Lower lobe of right lung (tissue), 2 donors: ENCODE measurements around the gene RRAGC. TPM values are rescaled to one million over a fixed set of nuclear protein-coding genes. Genes with fewer than 3 reads are reported as not detected.
"Not testable (repeated sequence)": the region's sequence is repeated elsewhere in the genome, so short reads cannot be mapped to it uniquely, and the experiment has no call there.

Experiments used
- ATAC-seq, 2 donors: fragments of 200-7000 bp; cut with Tn5 transposase; one replicate each; pipeline ENCODE4 v1.9.1; 2020 to 2022; ENCODE audit warnings: mild to moderate bottlenecking in 2 of 2, moderate library complexity in 2 of 2
- DNase-seq: peaks from one replicate; pipeline ENCODE4 v3.0.0-alpha.2; 2020
- H3K27ac ChIP-seq: fragments of 200-600 bp; one replicate; pipeline ENCODE4 v1.8.0; 2022
- H3K27me3 ChIP-seq: fragments of 200-600 bp; one replicate; pipeline ENCODE4 v1.8.0; 2022; ENCODE audit warnings: low read depth
- H3K36me3 ChIP-seq: fragments of 200-600 bp; one replicate; pipeline ENCODE4 v1.8.0; 2022; ENCODE audit warnings: mild to moderate bottlenecking
- H3K4me1 ChIP-seq: fragments of 200-600 bp; one replicate; pipeline ENCODE4 v1.8.0; 2022
- H3K4me3 ChIP-seq: fragments of 200-600 bp; one replicate; pipeline ENCODE4 v1.8.0; 2022; ENCODE audit warnings: mild to moderate bottlenecking
- H3K9me3 ChIP-seq: fragments of 200-600 bp; one replicate; pipeline ENCODE4 v1.8.0; 2022
- CTCF ChIP-seq: fragments of 200-600 bp; IDR thresholded peaks from one replicate; pipeline ENCODE4 v1.8.0; 2022; ENCODE audit warnings: antibody characterized with exemption, mild to moderate bottlenecking
- intact Hi-C: fragments of 100-400 bp; cut with DNase I; formaldehyde crosslinking; loops from one replicate; pipeline ENCODE4 v1.11.0; 2022
- total RNA-seq: library from RNA; stranded (reverse); fragmentation: NEBNext Ultra II Directional; extraction: Animal tissue kit (Norgen Biotek cat#: 25700); gene quantifications from one replicate; pipeline ENCODE4 v1.2.1, GENCODE V29; 2021
- donor health status: DM: no; HTN: yes; CAD: no; lungs with severe emphysema.

Gene RRAGC
- total RNA-seq, 1 donor from 2014 or later, result 33.9 TPM

GRCh38 chr1:38815903-38816627, 43.5 kb downstream of the RRAGC start:
- intact Hi-C loops, result no loop called here
- ATAC-seq, result no peak
- Histone ChIP-seq H3K36me3 (no peaks in the 10 kb centered on the region), H3K4me3 (no peak overlapping the region), H3K4me1 (peaks cover 16% of the 10 kb centered on the region), H3K27me3 (peaks cover 73% of the 10 kb centered on the region), H3K27ac (no peak overlapping the region), H3K9me3 (no peaks in the 10 kb centered on the region)
- no peak for DNase-seq
- no peak for TF ChIP-seq CTCF

GRCh38 chr1:38814984-38815464, 44.5 kb downstream of the RRAGC start:
- Histone ChIP-seq H3K9me3 (no peaks in the 10 kb centered on the region), H3K27ac (no peak overlapping the region), H3K4me3 (no peak overlapping the region), H3K4me1 (peaks cover 16% of the 10 kb centered on the region), H3K36me3 (no peaks in the 10 kb centered on the region), H3K27me3 (peaks cover 70% of the 10 kb centered on the region)
- intact Hi-C loops, result no loop called here
- no peak for ATAC-seq
- no peak for TF ChIP-seq CTCF
- no peak for DNase-seq

GRCh38 chr1:38814444-38814983, 45.1 kb downstream of the RRAGC start:
- no peak for DNase-seq
- Histone ChIP-seq H3K36me3 (no peaks in the 10 kb centered on the region), H3K9me3 (no peaks in the 10 kb centered on the region), H3K4me3 (no peak overlapping the region), H3K27me3 (peaks cover 65% of the 10 kb centered on the region), H3K4me1 (peaks cover 16% of the 10 kb centered on the region), H3K27ac (no peak overlapping the region)
- intact Hi-C loops, result no loop called here
- no peak for TF ChIP-seq CTCF
- ATAC-seq, result no peak

GRCh38 chr1:38812981-38813380, 46.6 kb downstream of the RRAGC start:
- no peak overlapping the region for H3K27ac ChIP-seq
- H3K27me3 ChIP-seq, result peaks cover 49% of the 10 kb centered on the region
- peaks cover 5% of the 10 kb centered on the region for H3K4me1 ChIP-seq
- H3K36me3 ChIP-seq, result no peaks in the 10 kb centered on the region
- intact Hi-C loops, result no loop called here
- ATAC-seq (no peak), DNase-seq (no peak)
- no peak overlapping the region for H3K4me3 ChIP-seq
- TF ChIP-seq CTCF, result no peak
- no peaks in the 10 kb centered on the region for H3K9me3 ChIP-seq

GRCh38 chr1:38811466-38811865, 48.1 kb downstream of the RRAGC start:
- DNase-seq, intact Hi-C loops, H3K4me3 ChIP-seq, ATAC-seq, H3K27ac ChIP-seq, H3K4me1 ChIP-seq, H3K36me3 ChIP-seq, H3K9me3 ChIP-seq: not testable (repeated sequence)
- H3K27me3 ChIP-seq, result peaks cover 47% of the 10 kb centered on the region

- no peaks in the 10 kb centered on the region for H3K4me1 ChIP-seq
- intact Hi-C loops, result no loop called here
- ATAC-seq (no peak), DNase-seq (no peak)
- TF ChIP-seq CTCF, result no peak
- no peaks in the 10 kb centered on the region for H3K36me3 ChIP-seq
- H3K9me3 ChIP-seq, result no peaks in the 10 kb centered on the region
- no peak overlapping the region for H3K27ac ChIP-seq
- H3K4me3 ChIP-seq, result no peak overlapping the region
- peaks cover 66% of the 10 kb centered on the region for H3K27me3 ChIP-seq
These were observed 53.5 kb downstream of the RRAGC start for GRCh38 chr1:38806090-38806489.
